Nucleus accumbens (tissue), 56 donors: Measurements from ENCODE around the gene MBOAT2.
"Not testable (repeated sequence)": the region's sequence is repeated elsewhere in the genome, so short reads cannot be mapped to it uniquely, and the experiment has no call there.

Experiments
- DNase-seq, 56 donors: peaks; one replicate each; lab custom pipeline; 2025; lab: John Stamatoyannopoulos, UW

The MBOAT2 gene

DNA sequence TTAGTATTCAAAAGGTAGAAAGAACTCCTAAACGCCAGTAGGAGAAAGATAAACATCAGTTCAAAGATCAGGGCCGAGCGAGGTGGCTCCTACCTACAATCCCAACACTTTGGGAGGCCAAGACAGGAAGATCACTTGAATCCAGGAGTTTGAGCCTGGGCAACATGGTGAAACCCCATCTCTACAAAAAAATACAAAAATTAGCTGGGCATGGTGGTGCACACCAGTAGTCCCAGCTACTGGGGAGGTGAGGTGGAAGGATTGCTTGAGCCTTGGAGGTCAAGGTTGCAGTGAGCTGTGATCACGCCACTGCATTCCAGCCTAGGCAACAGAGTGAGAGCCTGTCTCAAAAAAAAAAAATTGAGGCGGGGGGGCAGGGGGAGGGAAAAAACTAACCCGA lies 40.6 kb downstream of the MBOAT2 start:
- DNase-seq, result no peak

DNA sequence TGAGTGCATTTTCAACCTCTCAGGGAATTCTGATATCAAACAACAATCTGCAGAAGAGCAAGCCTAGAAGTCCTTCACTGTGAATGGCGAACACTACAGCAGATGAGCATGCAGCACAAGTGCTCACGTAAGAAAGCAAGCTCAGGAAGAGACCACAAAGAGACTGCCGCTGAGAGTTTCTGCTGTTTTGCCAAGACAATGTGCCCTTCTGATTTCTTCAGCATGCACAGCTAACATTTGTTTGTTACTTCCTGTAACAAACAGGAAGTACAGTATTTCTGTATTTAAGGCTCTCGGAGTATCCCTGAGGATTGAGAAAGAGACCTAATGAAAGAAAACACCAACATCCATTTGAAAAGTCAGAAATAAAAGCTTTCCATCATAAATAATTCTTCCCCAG lies 45.9 kb downstream of the MBOAT2 start:
- no peak for DNase-seq

DNA sequence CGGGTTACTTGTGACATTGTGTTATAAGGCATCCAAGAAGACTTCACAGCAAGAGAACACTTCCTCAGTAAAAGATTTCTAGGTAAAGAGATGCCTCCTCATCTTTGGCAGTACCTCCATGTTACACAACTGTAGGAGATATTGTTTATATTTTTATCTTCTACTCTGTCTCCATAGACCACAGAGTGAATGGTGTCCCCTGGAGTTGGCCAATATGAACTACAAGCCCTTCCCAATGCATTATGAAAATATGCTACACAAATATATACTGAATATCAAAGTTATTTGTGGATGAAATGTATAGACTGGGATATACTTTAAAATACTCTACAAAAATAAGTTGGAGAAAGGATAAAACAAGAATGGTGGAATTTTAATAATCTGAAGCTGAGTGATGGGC lies 46.7 kb downstream of the MBOAT2 start:
- DNase-seq, result no peak

- no peak for DNase-seq
Observed at GRCh38 chr2:8954990-8955389, 48.5 kb downstream of the MBOAT2 start.

DNA sequence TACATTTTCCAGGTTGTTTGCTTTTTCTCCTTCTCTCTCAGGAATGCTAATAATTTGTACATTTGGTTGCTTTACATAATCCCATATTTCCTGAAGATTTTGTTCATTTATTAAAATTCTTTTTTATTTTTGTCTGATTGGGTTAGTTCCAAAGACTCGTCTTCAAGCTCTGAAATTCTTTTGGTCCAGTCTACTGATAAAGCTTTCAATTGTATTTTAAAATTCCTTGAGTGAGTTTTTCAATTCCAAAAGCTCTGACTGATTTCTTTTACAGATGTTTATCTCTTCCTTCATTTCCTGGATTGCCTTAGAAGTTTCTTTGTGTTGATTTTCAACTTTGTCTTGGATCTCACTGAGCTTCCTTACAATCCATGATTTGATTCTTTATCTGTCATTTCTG lies 50.0 kb downstream of the MBOAT2 start:
- no peak for DNase-seq

DNA sequence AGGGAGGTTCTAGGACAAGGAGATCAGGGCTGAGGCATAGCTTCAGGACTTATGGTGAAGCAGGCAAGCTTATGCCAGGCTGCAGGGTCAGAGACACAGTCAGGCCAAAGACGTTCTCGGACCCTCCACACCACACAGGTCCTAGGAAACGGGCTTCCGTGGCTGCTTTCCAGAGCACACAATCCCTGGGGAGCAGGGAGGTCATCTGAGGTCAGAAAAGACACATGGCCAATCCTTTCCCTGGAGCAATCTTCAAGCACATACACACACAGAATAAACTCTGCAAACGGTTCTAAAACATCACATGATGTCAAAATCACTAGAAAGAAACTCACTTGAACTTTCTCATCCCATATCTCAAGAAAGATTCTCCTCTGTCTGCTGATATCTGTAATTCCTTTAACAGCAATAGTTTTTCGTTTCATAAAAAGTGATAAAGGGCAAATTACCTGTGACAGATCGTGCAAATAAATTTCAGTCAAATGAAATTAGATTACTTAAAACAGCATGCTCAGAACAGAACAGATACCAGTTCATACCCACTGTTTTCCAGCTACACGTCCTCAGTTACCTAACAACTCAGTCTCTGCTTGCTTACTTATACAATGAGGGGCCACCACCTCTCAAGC lies 63.9 kb downstream of the MBOAT2 start:
- DNase-seq, result no peak

- DNase-seq, result no peak
Observed at GRCh38 chr2:8938384-8938783, 65.1 kb downstream of the MBOAT2 start.

- no peak for DNase-seq
Observed at GRCh38 chr2:8935982-8936381, 67.5 kb downstream of the MBOAT2 start.

GRCh38 chr2:8934338-8934737 lies 69.1 kb downstream of the MBOAT2 start:
- DNase-seq, result no peak

DNA sequence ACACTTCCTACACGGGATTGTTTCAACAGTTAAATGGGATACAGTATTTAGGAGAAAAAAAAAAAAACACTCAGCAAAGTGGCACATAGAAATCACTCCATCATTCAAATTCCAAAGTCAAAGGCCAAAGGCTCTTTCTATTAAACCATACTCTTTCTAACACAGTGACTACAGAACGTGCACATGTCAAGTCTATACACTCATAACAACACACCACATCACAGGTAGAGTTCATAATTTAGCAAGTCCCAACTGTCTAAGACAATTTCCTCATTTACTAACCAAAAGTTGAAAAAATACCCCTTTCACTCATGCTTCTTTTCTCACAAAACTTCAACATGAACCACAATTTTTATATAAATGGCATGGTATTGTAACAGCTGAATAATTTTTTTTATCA lies 70.8 kb downstream of the MBOAT2 start:
- DNase-seq, result no peak

GRCh38 chr2:8930185-8930584 lies 73.3 kb downstream of the MBOAT2 start:
- DNase-seq, result not testable (repeated sequence)

- no peak for DNase-seq
Observed at GRCh38 chr2:8929128-8929527, 74.4 kb downstream of the MBOAT2 start.

DNA sequence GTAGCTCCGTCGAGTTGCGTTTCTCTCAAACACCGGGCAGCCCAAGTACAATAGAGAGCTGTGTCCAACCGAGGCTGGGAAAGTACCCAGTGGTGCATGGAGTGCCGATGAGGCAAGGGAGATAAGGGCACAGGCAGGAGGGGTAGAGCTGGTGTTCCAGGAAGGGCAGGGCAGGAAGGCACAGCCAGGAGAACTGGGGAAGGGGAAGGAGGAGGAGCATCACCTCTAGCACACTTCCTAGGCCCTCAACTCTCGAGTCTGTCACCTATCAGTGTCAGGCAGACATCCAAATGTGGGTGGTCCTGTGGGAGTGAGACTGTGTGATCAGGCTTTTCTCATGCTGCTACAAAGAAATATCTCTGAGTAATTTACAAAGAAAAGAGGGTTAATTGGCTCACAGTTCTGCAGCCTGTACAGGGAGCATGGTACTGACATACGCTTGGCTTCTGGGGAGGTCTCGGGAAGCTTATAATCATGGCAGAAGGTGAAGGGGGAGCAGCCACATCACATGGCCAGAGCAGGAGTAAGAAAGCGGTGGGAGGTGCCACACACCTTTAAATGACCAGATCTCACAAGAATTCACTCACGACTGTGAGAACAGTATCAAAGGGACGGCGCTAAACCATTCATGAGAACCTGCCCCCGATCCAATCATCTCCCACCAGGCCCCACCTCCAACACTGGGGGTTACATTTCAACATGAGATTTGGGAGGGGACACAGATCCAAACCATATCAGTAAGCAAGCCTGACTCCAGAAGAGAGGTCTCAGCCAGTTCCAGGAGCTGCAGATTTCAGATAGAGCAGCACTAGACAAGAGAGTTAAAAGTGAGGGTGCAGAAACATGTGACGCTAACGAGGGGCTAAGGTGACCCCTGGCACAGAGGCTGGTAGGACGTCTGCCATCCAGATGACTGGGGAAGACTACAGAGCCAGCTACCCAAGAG lies 75.7 kb downstream of the MBOAT2 start:
- peak in 44 of 56 donors; percentile 1 to 80 (median 31) for DNase-seq

DNA sequence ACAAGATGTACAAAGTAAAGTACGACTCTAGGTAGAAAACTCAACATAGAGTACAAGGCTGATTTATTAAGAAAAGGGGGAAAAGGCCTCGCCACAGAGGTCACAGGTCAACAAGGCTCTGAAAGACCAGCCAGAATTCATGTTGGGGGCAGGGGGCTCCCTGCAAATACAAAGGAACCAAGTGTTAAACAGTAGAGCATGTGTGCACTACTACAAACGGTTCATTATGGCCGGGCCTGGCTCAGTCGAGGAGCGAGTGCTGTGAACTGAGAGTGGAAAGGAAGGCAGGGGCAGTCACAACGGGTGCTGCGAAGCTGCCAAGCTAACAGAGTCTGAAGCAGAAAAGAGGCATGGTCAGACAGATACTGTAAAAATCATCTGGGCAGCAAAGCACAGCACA lies 77.1 kb downstream of the MBOAT2 start:
- DNase-seq, result peak in 54 of 56 donors; percentile 4 to 92 (median 72)

DNA sequence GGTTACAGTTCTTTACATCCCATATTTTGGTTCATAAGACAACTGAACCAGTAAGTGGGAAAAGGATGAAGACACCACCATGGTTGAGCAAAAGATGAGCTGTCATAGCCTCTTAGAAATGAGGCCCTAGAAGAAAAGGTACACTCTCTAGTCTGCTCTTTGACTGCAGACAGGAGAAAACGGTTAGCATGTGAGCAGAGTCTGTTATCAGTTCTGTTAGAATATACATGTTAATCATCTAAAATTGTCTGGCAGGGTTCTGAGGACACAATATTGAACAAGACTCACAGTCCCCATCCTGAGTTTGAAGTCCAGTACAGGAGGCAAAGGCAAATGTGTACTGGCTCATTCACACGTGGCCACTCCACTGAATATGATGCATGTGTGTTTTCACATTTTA lies 78.1 kb downstream of the MBOAT2 start:
- no peak for DNase-seq

DNA sequence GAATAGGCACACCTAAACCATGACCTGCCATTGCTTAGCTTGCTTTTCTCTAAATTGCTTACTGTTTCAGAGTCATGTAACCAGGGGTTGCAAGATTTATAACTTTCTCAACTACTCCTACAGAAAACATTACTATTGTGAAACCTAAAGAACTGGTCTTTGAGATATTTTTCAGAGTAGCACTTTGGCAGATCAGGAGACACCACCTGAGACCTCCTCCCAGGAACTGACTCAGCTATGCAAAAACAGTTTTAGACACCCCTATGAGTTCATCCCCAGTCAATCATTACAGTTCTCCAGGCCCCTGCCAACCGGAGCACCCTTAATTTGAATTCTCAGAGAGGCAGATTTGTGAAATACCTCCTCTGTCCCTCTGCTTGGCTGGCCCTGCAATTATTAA lies 80.3 kb downstream of the MBOAT2 start:
- no peak for DNase-seq

DNA sequence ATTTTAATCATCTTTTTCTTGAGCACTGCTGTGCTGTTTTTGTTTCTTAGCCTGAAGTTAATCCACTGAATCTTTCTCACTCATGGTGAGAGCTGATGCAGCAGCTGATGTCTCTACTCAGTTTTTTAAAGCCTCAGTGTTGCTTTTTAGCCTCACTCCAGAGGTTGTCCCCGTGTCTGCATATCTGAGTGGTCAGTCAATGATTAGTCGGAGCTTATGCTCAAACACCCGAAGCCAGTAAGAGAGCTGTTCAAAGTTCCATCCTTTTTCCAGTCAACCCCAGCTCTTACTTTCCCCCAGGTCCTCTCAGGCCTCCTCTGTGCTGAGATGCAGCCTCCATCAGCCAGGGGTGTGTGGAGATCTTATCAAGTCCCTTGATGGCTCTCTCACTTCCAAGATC lies 81.1 kb downstream of the MBOAT2 start:
- DNase-seq, result no peak

GRCh38 chr2:8918412-8918811 lies 85.1 kb downstream of the MBOAT2 start:
- no peak for DNase-seq

DNA sequence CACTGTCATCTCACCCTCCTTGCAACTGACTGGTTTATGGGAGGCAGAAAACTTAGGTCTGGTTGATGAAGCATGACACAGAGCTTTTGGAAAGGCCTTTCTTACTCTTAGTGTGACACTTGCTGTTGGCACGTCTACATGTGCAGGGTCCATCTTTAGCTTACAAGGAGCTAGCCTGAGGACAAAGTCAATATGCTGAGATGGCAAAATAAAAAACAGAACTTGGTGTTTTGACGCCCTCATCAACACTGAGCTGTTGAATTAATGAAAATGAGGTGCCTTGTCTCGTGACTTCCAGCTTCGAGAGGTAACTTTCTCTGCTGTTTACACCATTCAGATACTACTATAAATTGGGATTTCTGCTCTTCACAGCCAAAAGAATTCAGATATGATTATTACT lies 87.5 kb downstream of the MBOAT2 start:
- DNase-seq, result no peak

GRCh38 chr2:8913767-8914166 lies 89.7 kb downstream of the MBOAT2 start:
- DNase-seq, result not testable (repeated sequence)

GRCh38 chr2:8907764-8908288 lies 95.7 kb downstream of the MBOAT2 start:
- DNase-seq, result no peak

- DNase-seq, result not testable (repeated sequence)
Observed at GRCh38 chr2:8903924-8904323, 99.6 kb downstream of the MBOAT2 start.
